Measurements from ENCODE around the gene TUBA4A.
"Not testable (repeated sequence)": the region's sequence is repeated elsewhere in the genome, so short reads cannot be mapped to it uniquely, and the experiment has no call there.

The TUBA4A gene

DNA sequence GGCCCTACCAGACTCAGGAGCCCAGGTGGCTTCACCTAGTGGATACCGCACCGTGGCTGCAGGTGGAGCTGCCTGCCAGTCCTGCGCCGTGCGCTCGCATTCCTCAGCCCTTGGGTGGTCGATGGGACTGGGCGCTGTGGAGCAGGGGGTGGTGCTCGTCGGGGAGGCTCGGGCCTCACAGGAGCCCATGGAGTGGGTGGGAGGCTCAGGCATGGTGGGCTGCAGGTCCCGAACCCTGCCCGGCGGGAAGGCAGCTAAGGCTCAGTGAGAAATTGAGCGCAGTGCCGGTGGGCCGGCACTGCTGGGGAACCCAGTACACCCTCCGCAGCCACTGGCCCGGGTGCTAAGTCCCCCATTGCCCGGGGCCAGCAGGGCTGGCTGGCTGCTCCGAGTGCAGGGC, 52.4 kb downstream of the TUBA4A start:
- not testable (repeated sequence) for H3K27me3 ChIP-seq (ENCODE audit: control insufficient read depth, insufficient read depth, low read length); H3K9ac ChIP-seq (ENCODE audit: low read depth, low read length); H3K4me1 ChIP-seq (ENCODE audit: control insufficient read depth, insufficient read depth, low read length); H3K4me3 ChIP-seq (ENCODE audit: low read depth, low read length); H3K9me3 ChIP-seq (ENCODE audit: control insufficient read depth, insufficient read depth, low read length); H3K36me3 ChIP-seq (ENCODE audit: control insufficient read depth, insufficient read depth, low read length)

DNA sequence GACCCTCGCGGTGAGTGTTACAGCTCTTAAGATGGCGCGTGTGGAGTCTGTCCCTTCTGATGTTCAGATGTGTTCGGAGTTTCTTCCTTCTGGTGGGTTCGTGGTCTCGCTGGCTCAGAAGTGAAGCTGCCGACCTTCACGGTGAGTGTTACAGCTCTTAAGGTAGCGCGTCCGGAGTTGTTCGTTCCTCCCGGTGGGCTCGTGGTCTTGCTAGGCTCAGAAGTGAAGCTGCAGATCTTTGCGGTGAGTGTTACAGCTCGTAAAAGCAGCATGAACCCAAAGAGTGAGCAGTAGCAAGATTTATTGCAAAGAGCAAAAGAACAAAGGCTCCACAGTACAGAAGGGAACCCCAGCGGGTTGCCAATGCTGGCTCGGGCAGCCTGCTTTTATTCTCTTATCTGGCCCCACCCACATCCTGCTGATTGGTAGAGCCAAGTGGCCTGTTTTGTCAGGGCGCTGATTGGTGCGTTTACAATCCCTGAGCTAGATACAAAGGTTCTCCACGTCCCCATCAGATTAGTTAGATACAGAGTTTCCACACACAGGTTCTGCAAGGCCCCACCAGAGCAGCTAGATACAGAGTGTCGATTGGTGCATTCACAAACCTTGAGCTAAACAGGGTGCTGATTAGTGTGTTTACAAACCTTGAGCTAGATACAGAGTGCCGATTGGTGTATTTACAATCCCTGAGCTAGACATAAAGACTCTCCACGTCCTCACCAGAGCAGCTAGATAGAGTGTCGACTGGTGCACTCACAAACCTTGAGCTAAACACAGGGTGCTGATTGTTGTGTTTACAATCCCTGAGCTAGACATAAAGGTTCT, 53.0 kb downstream of the TUBA4A start:
- H3K9ac ChIP-seq (ENCODE audit: low read depth, low read length); H3K4me3 ChIP-seq (ENCODE audit: low read depth, low read length): not testable (repeated sequence)

More for the DNA sequence above, 53.0 kb downstream of the TUBA4A start:
- not testable (repeated sequence) for H3K36me3 ChIP-seq (ENCODE audit: control insufficient read depth, insufficient read depth, low read length); H3K9me3 ChIP-seq (ENCODE audit: control insufficient read depth, insufficient read depth, low read length); H3K27me3 ChIP-seq (ENCODE audit: control insufficient read depth, insufficient read depth, low read length); H3K4me1 ChIP-seq (ENCODE audit: control insufficient read depth, insufficient read depth, low read length)
